HepG2 (cell line): ENCODE measurements around the gene STYX. TPM values are rescaled to one million over a fixed set of nuclear protein-coding genes. Genes with fewer than 3 reads are reported as not detected.

ENCODE experiments used
- ATAC-seq: fragments of 200-7000 bp; cut with Tn5 transposase; 3 replicates; pipeline ENCODE4 v1.9.1; 2020; ENCODE audit warnings: mild to moderate bottlenecking, moderate library complexity
- BruUV-seq: library from RNA; stranded (reverse); fragments of 400-500 nt; replicated peaks from 2 replicates; lab custom pipeline; 2021; lab: Mats Ljungman, UMichigan
- CTCF ChIA-PET: fragments of 300-600 bp; formaldehyde crosslinking; extraction: SDS; loops from one replicate; lab custom pipeline; 2021; ENCODE audit warnings: low total read pairs, inconsistent platforms, low intra/inter-chr PET ratio; lab: Yijun Ruan, JAX
- POLR2A ChIA-PET: fragments of 350-600 bp; sonication (Branson Sonifier 250); formaldehyde crosslinking; loops from one replicate; lab custom pipeline; 2020; ENCODE audit warnings: antibody characterized with exemption, inconsistent platforms; lab: Yijun Ruan, JAX
- DNase-seq: peaks from one replicate; pipeline ENCODE4 v3.0.0-alpha.2; 2015; ENCODE audit warnings: low spot score
- FAIRE-seq: peaks from 3 replicates; lab custom pipeline; 2011; peaks lifted over from hg19 to GRCh38; lab: Jason Lieb, UNC
- H2AFZ ChIP-seq: one replicate; pipeline ENCODE4 v1.6.1; 2011; ENCODE audit warnings: low read length, inconsistent platforms
- H3K27ac ChIP-seq: fragments of 300-600 bp; 3 replicates; pipeline ENCODE4 v1.8.0; 2011; ENCODE audit warnings: mixed run types, mild to moderate bottlenecking, mixed read lengths, low read length, inconsistent platforms; ENCODE audit not compliant: insufficient read depth; ENCODE audit errors: extremely low read length
- H3K27me3 ChIP-seq, 2 experiments: fragments of 200-600 bp in 1 of 2; 2 replicates in 1 of 2; 3 replicates in 1 of 2; pipeline versions ENCODE4 v1.6.0 to v1.8.0; 2011; ENCODE audit warnings: low read length in 2 of 2, mild to moderate bottlenecking in 2 of 2, moderate library complexity in 2 of 2, inconsistent platforms in 1 of 2; ENCODE audit not compliant: insufficient read depth in 2 of 2, control insufficient read depth in 1 of 2
- H3K36me3 ChIP-seq, 2 experiments: fragments of 200-600 bp in 1 of 2; replicated peaks in 1 of 2; 2 replicates in 1 of 2; 3 replicates in 1 of 2; pipeline versions ENCODE4 v1.5.1 to v1.8.0; 2011; ENCODE audit warnings: low read length in 2 of 2, inconsistent platforms in 1 of 2; ENCODE audit not compliant: insufficient read depth in 2 of 2, control insufficient read depth in 1 of 2
- H3K4me1 ChIP-seq: 2 replicates; pipeline ENCODE4 v1.5.1; 2012; ENCODE audit warnings: low read length, inconsistent platforms; ENCODE audit not compliant: insufficient read depth
- H3K4me2 ChIP-seq: 2 replicates; pipeline ENCODE4 v1.6.0; 2011; ENCODE audit warnings: low read depth, low read length, inconsistent platforms
- H3K4me3 ChIP-seq, 3 experiments: fragments of 200-600 bp in 1 of 3; sonication (generic), shearing (Covaris generic) in 1 of 3; replicated peaks in 1 of 3; 2 replicates each; pipeline ENCODE4 v1.5.1; 2011 to 2016; ENCODE audit warnings: low read length in 3 of 3, inconsistent platforms in 2 of 3, low read depth in 2 of 3, mild to moderate bottlenecking in 2 of 3, control low read depth in 1 of 3, mixed read lengths in 1 of 3; ENCODE audit not compliant: insufficient read depth in 1 of 3
- H3K79me2 ChIP-seq: one replicate; pipeline ENCODE4 v1.6.1; 2011; ENCODE audit warnings: low read length, inconsistent platforms; ENCODE audit not compliant: insufficient read depth
- H3K9ac ChIP-seq: 2 replicates; pipeline ENCODE4 v1.6.0; 2011; ENCODE audit warnings: mild to moderate bottlenecking, low read depth, low read length, inconsistent platforms; ENCODE audit not compliant: insufficient read depth
- H3K9me3 ChIP-seq: 2 replicates; pipeline ENCODE4 v1.5.1; 2012; ENCODE audit warnings: mild to moderate bottlenecking, low read length
- H4K20me1 ChIP-seq: 2 replicates; pipeline ENCODE4 v1.6.0; 2011; ENCODE audit warnings: inconsistent platforms, mild to moderate bottlenecking, low read length, moderate library complexity; ENCODE audit not compliant: insufficient read depth
- CENPT ChIP-seq: sonication (generic); formaldehyde crosslinking; IDR thresholded peaks from 2 replicates; pipeline ENCODE4 v1.8.0; 2022; ENCODE audit warnings: low read depth, mild to moderate bottlenecking, moderate library complexity, missing genetic modification reagents
- HNRNPUL1 ChIP-seq: fragments of 200-400 bp; formaldehyde crosslinking; IDR thresholded peaks from 2 replicates; pipeline ENCODE4 v1.6.1; 2017; ENCODE audit warnings: low read depth, mild to moderate bottlenecking, low read length, moderate library complexity
- MIER3 ChIP-seq: IDR thresholded peaks from 2 replicates; pipeline ENCODE4 v1.6.1; 2016; ENCODE audit warnings: missing compliant biosample characterization, borderline replicate concordance
- NRL ChIP-seq: sonication (generic); formaldehyde crosslinking; IDR thresholded peaks from 2 replicates; pipeline ENCODE4 v1.5.0; 2020; ENCODE audit warnings: missing genetic modification reagents, mild to moderate bottlenecking, moderate library complexity, borderline replicate concordance
- PHF5A ChIP-seq: IDR thresholded peaks from one replicate; pipeline ENCODE4 v1.6.1; 2018; ENCODE audit warnings: low read depth, missing genetic modification reagents; ENCODE audit not compliant: unreplicated experiment
- POLR2AphosphoS2 ChIP-seq: IDR thresholded peaks from 2 replicates; pipeline ENCODE4 v1.6.1; 2011; ENCODE audit warnings: low read depth, low read length, improper control_type of control experiment
- RFX3 ChIP-seq: IDR thresholded peaks from 2 replicates; pipeline ENCODE4 v1.6.1; 2016; ENCODE audit warnings: missing biosample characterization, missing genetic modification reagents
- SP1 ChIP-seq, 2 experiments: fragments of 450-650 bp in 1 of 2; sonication (generic) in 1 of 2; formaldehyde crosslinking in 1 of 2; IDR thresholded peaks; 2 replicates each; pipeline versions ENCODE4 v1.4.0 to v1.6.1; 2016 to 2020; ENCODE audit warnings: missing genetic modification reagents in 1 of 2
- SRSF9 ChIP-seq: fragments of 200-400 bp; formaldehyde crosslinking; IDR thresholded peaks from 2 replicates; pipeline ENCODE4 v1.6.1; 2018; ENCODE audit warnings: borderline replicate concordance, mild to moderate bottlenecking, low read depth, low read length; ENCODE audit not compliant: insufficient read depth, poor library complexity, severe bottlenecking
- TARDBP ChIP-seq: sonication (generic); formaldehyde crosslinking; IDR thresholded peaks from 2 replicates; pipeline ENCODE4 v1.8.0; 2022; ENCODE audit warnings: mild to moderate bottlenecking, missing genetic modification reagents
- ZKSCAN5 ChIP-seq: sonication (generic); formaldehyde crosslinking; IDR thresholded peaks from 2 replicates; pipeline ENCODE4 v1.5.1; 2020; ENCODE audit warnings: mild to moderate bottlenecking, missing genetic modification reagents
- ZNF335 ChIP-seq: sonication (generic); formaldehyde crosslinking; IDR thresholded peaks from 2 replicates; pipeline ENCODE4 v1.4.0; 2020; ENCODE audit warnings: missing genetic modification reagents
- ZNF619 ChIP-seq: sonication (generic); formaldehyde crosslinking; IDR thresholded peaks from 2 replicates; pipeline ENCODE4 v1.4.0; 2020; ENCODE audit warnings: mild to moderate bottlenecking, missing genetic modification reagents
- ZNF660 ChIP-seq: sonication (generic); formaldehyde crosslinking; IDR thresholded peaks from 2 replicates; pipeline ENCODE4 v1.5.1; 2020; ENCODE audit warnings: mild to moderate bottlenecking, low read depth, missing genetic modification reagents, borderline replicate concordance
- ZNF703 ChIP-seq: sonication (generic); formaldehyde crosslinking; IDR thresholded peaks from 2 replicates; pipeline ENCODE4 v1.5.1; 2020; ENCODE audit warnings: missing genetic modification reagents, mild to moderate bottlenecking, moderate library complexity, borderline replicate concordance
- WGBS: methylation state at CpG from one replicate; pipeline ENCODE4 v1.1.6; 2017; ENCODE audit warnings: low lambda C conversion rate; 5-methylcytosine and 5-hydroxymethylcytosine counted together
- in situ Hi-C: cut with HindIII; loops from 2 replicates; pipeline ENCODE4 v1.10.0; 2017; ENCODE audit warnings: low pct_unique_long_range_greater_than_20kb; ENCODE audit not compliant: extremely low pct_ligation_motif_present
- intact Hi-C: fragments of 100-400 bp; cut with micrococcal nuclease; formaldehyde crosslinking; loops from one replicate; pipeline ENCODE4 v1.10.0; 2022; ENCODE audit not compliant: unreplicated experiment
- polyA plus RNA-seq, 8 experiments: library from polyadenylated mRNA; depleted of rRNA in 3 of 8; stranded (reverse) in 7 of 8; unstranded in 1 of 8; fragments of >200 nt; fragmentation: Illumina TruSeq in 4 of 8; extraction: Trizol in 4 of 8; gene quantifications; 2 replicates each; pipeline versions ENCODE4 v1.2.1 to v1.2.3, GENCODE V29; 2011 to 2016; ENCODE audit warnings: low read depth in 4 of 8, missing spikeins in 1 of 8, mixed read lengths in 1 of 8; ENCODE audit not compliant: insufficient read depth in 1 of 8
- total RNA-seq, 5 experiments: library from RNA; depleted of rRNA; stranded (reverse); fragments of >200 nt; fragmentation: Illumina TruSeq; extraction: Trizol; gene quantifications; 2 replicates each; pipeline ENCODE4 v1.2.3, GENCODE V29; 2016; ENCODE audit warnings: low read depth in 1 of 5
- TF ChIP-seq, protein P1 (sequence below): sonication (generic); formaldehyde crosslinking; IDR thresholded peaks from 2 replicates; pipeline ENCODE4 v1.5.0; 2020; ENCODE audit warnings: missing genetic modification reagents
- TF ChIP-seq, protein P2 (sequence below): sonication (generic); formaldehyde crosslinking; IDR thresholded peaks from 2 replicates; pipeline ENCODE4 v1.9.0; 2022; ENCODE audit warnings: missing genetic modification reagents, mild to moderate bottlenecking, borderline replicate concordance
- TF ChIP-seq, protein P3 (sequence below): IDR thresholded peaks from 2 replicates; pipeline ENCODE4 v1.6.1; 2016; ENCODE audit warnings: mild to moderate bottlenecking

STYX gene
- total and polyA plus RNA-seq, 2 of the 13 experiments (the other 11 are each of a cell fraction or from before 2014, with no cell fraction given): 6.6 to 10.9 TPM

DNA sequence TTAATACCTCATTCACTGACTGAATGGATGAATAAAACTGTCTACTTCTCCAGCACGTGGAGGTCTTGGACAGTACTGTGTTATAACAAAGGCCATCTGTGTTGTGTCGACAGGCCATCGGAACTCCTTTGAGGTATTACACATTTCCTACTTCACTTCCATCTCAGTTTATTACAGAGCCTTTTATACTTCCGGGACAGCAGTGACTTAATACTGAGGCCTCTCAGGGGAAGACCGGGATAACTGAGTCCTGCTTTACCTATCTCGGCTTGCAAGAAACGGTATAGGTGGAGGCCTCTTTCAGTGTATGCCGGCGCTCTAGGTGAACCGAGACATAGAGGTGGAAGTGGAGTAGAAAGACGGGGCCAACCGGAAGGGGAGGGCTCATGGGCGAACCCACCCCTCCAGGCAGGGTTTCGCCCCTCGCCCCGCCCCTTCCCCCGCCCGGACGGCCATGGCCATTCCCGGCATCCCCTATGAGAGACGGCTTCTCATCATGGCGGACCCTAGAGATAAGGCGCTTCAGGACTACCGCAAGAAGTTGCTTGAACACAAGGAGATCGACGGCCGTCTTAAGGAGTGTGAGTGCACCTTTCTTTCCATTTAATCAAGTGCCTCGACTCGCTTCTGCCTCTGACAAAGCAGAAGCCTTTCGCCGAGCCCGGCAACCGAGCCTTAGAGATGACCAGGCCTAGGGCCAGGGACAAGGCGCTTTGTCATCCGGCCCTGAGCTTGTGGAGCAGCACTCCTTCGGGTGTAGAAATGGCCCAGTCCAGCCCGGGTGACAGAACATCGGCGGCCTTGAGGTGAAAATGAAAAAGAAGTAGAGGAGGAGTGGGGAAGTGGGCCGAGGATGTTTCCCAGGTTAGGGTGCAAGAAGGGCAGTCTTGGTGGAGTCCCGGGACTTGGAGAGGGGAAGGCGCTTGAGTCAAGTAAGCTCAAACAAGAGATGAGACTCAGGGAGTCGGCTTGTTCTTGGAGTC is 23.0 kb upstream of the STYX start, which contains the start of gene PSMC6:
TSS of gene PSMC6 (plus strand) at position 477 of the 983 bp plus-strand sequence. CDS start at position 497, 20 bp downstream.
- Histone ChIP-seq H3K4me1 (peaks cover 44% of the 10 kb centered on the region), H3K4me2 (peak within 1 kb of the TSS; percentile 84), H3K9me3 (no peaks in the 10 kb centered on the region), H3K79me2 (peaks cover 46% of the 10 kb centered on the region), H3K27ac (peak within 1 kb of the TSS; percentile 99), H2AFZ (peak within 1 kb of the TSS; percentile 85), H3K4me3 (peak within 1 kb of the TSS; percentile 85 to 94 (median 87)), H3K36me3 (peaks cover 0 to 26% of the 10 kb centered on the region in 2 experiments; a peak in 4 of 5 replicates), H4K20me1 (no peaks in the 10 kb centered on the region; the same call in 1 of the 2 replicates), H3K9ac (peak within 1 kb of the TSS; percentile 89), H3K27me3 (no peaks in the 10 kb centered on the region; a peak in 1 of 5 replicates)
- intact Hi-C loops: loop anchor here (5.0 kb wide), 1 partner anchor 155 kb away; the partner anchor contains the start of genes GPR137C and TXNDC16
- WGBS: under 1% methylated on average over 27 of the region's 43 CpGs
- CTCF ChIA-PET: no interaction called here
- peak; percentile 51 for FAIRE-seq
- no TSS peak for BruUV-seq
- peak; percentile 89 for DNase-seq
- peak; percentile 98 for ATAC-seq
- POLR2A ChIA-PET: interaction anchor here (0.5 to 2.8 kb wide), 14 partner anchors 9 to 84 kb away, joined by 3 to 26 read pairs (median 4); partner anchors contain the start of genes ERO1A, GNPNAT1 and STYX
- in situ Hi-C loops: no loop called here
- TF ChIP-seq, protein P1, sequence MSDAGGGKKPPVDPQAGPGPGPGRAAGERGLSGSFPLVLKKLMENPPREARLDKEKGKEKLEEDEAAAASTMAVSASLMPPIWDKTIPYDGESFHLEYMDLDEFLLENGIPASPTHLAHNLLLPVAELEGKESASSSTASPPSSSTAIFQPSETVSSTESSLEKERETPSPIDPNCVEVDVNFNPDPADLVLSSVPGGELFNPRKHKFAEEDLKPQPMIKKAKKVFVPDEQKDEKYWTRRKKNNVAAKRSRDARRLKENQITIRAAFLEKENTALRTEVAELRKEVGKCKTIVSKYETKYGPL (CRISPR knock-in tag): no peak
- TF ChIP-seq SRSF9: no peak
- TF ChIP-seq MIER3 (CRISPR knock-in tag): no peak
- no peak; the same call in 1 of the 2 replicates for TF ChIP-seq ZNF619 (CRISPR knock-in tag)
- TF ChIP-seq ZNF660 (CRISPR knock-in tag): no peak
- TF ChIP-seq SP1 (IDR thresholded peaks at IDR 0.05): peak; percentile 51; the same call in 1 of the 2 replicates
- TF ChIP-seq SP1 (CRISPR knock-in tag; IDR thresholded peaks at IDR 0.05): peak; percentile 81
- TF ChIP-seq PHF5A: no peak
- no peak for TF ChIP-seq ZNF703 (CRISPR knock-in tag)
- TF ChIP-seq HNRNPUL1: no peak
- TF ChIP-seq, protein P2, sequence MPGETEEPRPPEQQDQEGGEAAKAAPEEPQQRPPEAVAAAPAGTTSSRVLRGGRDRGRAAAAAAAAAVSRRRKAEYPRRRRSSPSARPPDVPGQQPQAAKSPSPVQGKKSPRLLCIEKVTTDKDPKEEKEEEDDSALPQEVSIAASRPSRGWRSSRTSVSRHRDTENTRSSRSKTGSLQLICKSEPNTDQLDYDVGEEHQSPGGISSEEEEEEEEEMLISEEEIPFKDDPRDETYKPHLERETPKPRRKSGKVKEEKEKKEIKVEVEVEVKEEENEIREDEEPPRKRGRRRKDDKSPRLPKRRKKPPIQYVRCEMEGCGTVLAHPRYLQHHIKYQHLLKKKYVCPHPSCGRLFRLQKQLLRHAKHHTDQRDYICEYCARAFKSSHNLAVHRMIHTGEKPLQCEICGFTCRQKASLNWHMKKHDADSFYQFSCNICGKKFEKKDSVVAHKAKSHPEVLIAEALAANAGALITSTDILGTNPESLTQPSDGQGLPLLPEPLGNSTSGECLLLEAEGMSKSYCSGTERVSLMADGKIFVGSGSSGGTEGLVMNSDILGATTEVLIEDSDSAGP (CRISPR knock-in tag): peak; percentile 56; the same call in 1 of the 2 replicates
- no peak for TF ChIP-seq CENPT (CRISPR knock-in tag)
- TF ChIP-seq ZKSCAN5 (CRISPR knock-in tag): no peak; the same call in 1 of the 2 replicates
- TF ChIP-seq, protein P3, sequence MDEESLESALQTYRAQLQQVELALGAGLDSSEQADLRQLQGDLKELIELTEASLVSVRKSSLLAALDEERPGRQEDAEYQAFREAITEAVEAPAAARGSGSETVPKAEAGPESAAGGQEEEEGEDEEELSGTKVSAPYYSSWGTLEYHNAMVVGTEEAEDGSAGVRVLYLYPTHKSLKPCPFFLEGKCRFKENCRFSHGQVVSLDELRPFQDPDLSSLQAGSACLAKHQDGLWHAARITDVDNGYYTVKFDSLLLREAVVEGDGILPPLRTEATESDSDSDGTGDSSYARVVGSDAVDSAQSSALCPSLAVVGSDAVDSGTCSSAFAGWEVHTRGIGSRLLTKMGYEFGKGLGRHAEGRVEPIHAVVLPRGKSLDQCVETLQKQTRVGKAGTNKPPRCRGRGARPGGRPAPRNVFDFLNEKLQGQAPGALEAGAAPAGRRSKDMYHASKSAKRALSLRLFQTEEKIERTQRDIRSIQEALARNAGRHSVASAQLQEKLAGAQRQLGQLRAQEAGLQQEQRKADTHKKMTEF (CRISPR knock-in tag): peak; percentile 67
- TF ChIP-seq TARDBP (CRISPR knock-in tag): no peak; the same call in 1 of the 2 replicates
- peak; percentile 66; the same call in 1 of the 2 replicates for TF ChIP-seq POLR2AphosphoS2
- TF ChIP-seq ZNF335 (CRISPR knock-in tag): peak; percentile 43; the same call in 1 of the 2 replicates
- no peak for TF ChIP-seq RFX3
- TF ChIP-seq NRL (CRISPR knock-in tag): peak; percentile 83
